NCI-H2171 (cell line): ENCODE data around the gene DENND2A.
"Not testable (repeated sequence)": the region's sequence is repeated elsewhere in the genome, so short reads cannot be mapped to it uniquely, and the experiment has no call there.

ENCODE experiments used
- DNase-seq: peaks from one replicate; lab custom pipeline; 2025; lab: John Stamatoyannopoulos, UW

DENND2A gene

GRCh38 chr7:140544388-140544826, 96.2 kb downstream of the DENND2A start:
- no peak for DNase-seq

GRCh38 chr7:140542228-140542603, 98.4 kb downstream of the DENND2A start:
- DNase-seq = no peak

DNA sequence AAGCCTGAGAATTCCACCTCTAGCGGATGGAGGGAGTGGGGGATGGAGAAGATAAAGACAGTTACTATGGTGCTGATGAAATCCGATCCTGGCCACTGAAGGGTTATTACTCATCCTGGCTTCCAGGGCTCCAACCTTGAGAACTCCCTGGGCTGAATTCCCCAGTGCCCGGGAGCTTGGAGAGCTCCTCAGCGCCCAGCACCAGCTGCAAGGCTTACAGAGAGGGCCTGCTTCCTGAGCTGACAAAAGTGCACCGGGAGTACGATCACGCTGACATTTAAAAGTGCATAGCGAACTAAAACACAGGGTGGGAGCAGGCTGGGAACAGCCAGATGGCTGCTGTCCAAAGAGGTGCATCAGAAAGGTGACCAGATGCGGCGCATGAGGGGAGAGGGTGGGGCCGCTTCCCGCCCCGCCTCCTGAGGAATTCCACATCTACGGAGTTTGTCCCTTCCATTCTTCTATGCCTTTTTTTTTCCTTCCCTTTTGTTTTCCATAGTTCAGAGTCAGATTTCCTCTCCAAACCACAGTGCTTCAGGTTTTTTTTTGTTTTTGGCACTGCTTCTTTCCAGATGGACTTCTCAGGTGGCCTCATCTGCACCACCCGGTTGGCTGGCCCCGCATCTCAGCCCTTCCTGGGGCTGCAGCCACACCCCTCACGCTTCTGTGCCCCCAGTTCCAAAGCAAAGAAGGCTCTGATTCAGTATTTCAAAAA, 98.9 kb downstream of the DENND2A start:
- DNase-seq = peak; percentile 96

GRCh38 chr7:140541176-140541512, 99.5 kb downstream of the DENND2A start:
- DNase-seq = no peak

DNA sequence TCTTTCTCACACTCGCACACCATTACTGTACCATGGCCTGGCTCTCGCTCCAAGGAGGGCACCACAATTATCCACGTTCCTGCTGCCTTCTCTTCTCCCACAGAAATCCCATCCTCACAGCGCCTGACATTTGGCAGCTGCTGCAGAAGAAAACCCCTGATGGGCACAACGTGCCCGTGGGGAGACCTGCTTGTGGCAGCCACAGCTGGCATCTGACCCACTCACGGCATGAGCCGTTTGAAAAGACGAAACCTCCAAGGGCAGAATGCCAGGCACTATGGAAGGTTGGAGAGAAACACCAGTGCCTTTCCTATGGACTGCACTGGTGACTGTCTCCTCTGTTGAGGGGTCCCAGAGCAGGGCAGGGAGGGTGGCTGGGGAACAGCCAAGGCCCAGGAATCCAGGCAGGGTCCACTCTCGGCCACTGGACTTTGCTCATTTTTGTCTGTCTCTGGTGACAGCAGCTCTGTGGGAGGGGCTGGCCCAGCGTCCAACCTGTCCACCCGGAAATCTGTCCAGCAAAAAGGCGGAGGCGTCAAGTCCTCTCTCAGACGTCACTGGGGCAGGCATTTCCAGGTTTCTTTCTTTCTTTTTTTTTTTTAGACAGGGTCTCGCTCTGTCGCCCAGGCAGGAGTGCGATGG, 100.4 kb downstream of the DENND2A start:
- no peak for DNase-seq

- no peak for DNase-seq
Observed at GRCh38 chr7:140539461-140539860, 101.2 kb downstream of the DENND2A start.

GRCh38 chr7:140537750-140538482, 102.7 kb downstream of the DENND2A start:
- no peak for DNase-seq

DNA sequence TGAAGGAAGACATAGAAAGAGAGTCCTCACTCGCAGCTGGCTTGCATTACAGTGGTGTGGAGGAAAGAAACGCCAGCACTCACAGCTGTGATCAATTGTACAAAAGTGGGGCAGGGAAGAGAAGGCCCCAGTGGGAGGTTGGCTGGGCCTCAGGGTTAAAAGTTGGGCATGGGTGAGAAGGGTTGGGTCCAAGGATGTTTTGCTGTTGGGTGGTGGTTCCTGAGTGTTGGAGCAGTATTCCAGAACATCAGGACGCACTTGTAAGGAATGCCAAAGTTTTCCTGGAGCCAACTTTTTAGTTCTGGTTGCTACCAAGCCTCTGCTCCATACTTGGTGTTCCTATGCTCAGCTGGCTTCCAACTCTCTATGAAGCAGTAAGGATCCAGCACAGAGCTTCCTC, 105.9 kb downstream of the DENND2A start:
- DNase-seq = no peak

DNA sequence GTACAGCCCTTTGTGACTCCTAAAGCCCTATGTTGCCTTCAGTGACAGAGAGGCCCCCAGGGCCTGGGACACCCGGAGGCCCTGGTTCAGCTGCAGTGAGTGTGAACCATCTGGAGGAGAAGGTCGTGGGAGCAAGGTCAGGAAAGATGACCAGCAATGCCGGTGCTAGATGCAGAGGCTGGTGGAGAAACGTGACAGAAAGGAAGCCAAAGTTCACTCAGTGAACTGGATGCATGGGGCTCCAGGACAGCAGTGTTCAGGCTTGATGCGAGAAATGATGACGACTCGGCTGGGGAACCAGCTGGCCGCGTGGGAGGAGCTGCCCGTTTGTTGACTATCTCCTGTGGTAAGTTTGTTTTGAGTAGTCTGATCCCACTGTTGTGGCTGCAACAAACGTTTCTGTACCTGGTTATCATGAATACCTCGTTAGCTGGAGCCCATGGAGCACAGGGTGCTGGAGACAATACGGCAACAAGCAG, 107.2 kb downstream of the DENND2A start:
- DNase-seq = no peak

- not testable (repeated sequence) for DNase-seq
Observed at GRCh38 chr7:140529428-140529827, 111.2 kb downstream of the DENND2A start.

DNA sequence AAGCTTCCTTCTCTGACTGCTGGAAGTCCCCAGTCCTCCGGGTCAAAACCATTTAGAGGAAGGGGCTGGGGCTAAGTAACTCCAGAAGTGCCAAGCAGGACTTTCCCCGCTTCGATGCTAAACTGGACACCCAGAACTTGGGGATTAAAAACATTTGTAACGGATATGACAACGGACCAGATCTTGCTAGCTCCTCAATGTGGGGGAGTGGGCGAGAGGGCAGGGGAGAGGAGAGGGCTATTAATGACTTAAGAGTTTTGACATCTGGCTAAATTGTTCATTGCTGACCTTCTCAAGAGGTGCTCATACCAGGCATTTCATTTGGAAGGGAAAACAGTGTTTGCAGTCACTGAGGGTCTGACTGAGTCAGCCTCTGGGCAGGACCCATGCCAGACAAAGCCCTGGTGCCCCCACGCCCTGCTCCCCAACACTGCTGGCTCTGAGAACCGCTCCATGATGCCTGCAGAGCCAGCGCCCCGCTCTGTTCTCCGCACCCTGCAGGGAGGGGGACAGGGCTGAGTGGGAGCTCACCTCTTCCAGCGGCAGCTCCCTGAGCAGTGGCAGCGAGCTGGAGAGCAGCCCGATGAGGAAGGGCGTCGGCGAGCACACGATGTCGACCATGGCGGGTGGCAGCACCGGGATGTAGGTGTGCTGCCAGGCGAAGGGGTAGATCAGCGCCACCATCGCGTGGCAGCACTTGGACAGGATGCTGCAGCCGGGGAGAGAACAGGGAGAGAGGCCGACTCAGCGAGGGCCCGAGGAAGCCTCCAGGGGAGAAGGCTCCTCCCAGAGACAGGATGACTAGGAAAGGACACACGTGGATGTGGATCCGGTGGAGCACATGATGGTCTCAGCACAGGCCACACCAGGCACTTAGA, 113.6 kb downstream of the DENND2A start:
- no peak for DNase-seq

GRCh38 chr7:140526214-140526613, 114.4 kb downstream of the DENND2A start:
- DNase-seq = no peak

DNA sequence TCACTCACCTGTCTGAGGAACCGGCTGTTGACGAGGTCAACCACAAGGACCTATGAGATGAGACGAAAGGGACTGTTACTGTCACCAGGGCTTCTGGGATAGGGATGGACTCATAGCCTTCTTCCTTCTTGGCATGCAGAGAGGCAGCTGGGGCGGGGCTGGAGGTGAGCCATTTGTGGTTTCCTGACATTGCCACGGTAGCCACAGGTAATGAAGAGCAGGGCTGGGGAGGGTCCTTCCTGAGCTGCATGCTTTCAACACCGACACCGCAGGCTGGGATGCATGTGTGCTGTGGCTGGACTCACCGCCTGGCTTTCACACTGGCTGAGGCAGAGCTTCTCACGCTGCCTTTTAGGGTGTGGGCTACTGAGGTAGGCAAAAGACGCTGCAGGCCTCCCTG, 114.9 kb downstream of the DENND2A start:
- DNase-seq = no peak

- no peak for DNase-seq
Observed at GRCh38 chr7:140521421-140521820, 119.2 kb downstream of the DENND2A start.

DNA sequence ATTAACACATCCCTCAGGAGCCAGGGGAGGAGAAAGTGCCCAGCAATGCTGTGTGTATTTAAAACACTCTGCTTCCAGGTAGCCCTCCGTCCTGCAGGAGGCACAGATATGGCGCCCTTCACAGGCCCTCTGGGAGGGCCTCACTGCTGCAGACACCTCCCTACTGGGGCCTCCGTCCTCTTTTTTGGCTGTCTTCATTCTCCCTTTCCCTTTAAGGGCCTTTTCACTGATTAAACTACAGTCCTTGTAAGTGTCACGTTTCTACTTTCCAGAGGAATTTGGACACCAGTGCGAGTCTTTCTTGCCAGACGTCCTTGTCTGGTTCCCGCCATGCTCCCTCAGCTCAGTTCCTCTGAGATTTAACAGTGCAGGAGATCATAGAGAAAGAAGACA, 121.6 kb downstream of the DENND2A start:
- DNase-seq = no peak

- no peak for DNase-seq
Observed at GRCh38 chr7:140518370-140519006, 122.1 kb downstream of the DENND2A start.

DNA sequence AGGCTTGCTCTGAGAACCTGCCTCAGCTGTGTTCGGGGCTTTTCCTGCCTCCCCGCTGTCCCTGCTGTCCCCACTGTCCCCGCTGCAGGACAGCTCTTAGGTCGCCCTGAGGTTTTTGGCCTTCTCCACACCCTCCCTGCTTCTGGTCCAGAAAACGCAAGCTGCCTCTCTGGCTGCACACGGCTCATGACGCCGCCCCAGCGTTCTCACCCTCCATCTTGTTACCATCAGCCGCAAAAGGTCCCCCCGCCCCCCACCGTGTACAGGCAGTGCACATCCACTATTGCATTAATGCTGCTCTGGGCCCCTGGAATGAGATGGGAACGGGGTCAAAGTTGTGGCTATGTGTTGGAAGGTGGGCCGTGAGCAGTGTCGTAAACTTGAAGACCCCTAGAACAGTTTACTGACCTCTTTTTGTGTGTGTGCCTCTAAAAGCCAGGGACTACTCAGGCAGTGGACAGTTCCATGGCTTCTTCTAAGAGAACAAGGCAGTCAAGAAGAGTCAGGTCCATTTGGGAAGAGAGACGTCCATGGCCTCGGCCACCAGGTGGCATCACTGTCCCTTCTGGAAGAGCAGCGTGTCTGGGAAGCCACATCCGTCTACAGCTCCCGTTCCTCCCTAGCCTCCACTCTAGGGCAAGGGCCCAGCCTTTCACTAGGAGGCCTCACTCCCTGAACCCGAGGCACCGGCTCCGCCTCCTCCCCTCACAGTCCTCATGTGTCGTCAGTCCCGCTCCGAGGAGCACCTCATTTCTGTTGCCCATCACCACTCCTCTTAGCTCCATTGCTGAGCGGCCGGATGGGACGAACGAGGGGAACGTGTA, 122.9 kb downstream of the DENND2A start:
- DNase-seq = peak; percentile 87

GRCh38 chr7:140512317-140513000, 128.2 kb downstream of the DENND2A start:
- DNase-seq = peak; percentile 38

GRCh38 chr7:140509789-140510188, 130.8 kb downstream of the DENND2A start:
- no peak for DNase-seq

DNA sequence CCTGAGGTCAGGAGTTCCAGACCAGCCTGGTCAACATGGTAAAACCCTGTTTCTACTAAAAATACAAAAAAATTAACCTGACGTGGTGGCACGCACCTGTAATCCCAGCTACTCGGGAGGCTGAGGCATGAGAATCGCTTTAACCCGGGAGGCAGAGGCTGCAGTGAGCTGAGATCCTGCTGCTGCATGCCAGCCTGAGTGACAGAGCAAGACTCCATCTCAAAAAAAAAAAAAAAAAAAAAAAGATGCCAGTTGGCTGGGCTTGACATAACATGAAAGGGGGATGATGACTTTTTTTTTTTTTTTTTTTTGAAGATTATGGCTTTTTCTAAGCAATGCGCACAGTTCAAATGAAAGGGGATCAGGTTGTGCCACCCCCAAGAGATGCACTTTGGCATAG, 133.1 kb downstream of the DENND2A start:
- DNase-seq = peak; percentile 61
